Ureter (tissue), 1 donor: Measurements from ENCODE around the gene METTL24. TPM values are rescaled to one million over a fixed set of nuclear protein-coding genes. Genes with fewer than 3 reads are reported as not detected.
"Not testable (repeated sequence)": the region's sequence is repeated elsewhere in the genome, so short reads cannot be mapped to it uniquely, and the experiment has no call there.

Source experiments
- DNase-seq: peaks from one replicate; pipeline ENCODE4 v3.0.0-alpha.2; 2020; ENCODE audit warnings: low spot score
- total RNA-seq: library from RNA; stranded (reverse); gene quantifications from one replicate; pipeline ENCODE4 v1.2.4, GENCODE V29; 2023
- donor health status: DM: yes; HTN: yes; CAD: no.

METTL24 gene
- total RNA-seq, 1 donor from 2014 or later = 8.1 TPM

GRCh38 chr6:110360676-110361075 is 2.5 kb upstream of the METTL24 start:
- no peak for DNase-seq

DNA sequence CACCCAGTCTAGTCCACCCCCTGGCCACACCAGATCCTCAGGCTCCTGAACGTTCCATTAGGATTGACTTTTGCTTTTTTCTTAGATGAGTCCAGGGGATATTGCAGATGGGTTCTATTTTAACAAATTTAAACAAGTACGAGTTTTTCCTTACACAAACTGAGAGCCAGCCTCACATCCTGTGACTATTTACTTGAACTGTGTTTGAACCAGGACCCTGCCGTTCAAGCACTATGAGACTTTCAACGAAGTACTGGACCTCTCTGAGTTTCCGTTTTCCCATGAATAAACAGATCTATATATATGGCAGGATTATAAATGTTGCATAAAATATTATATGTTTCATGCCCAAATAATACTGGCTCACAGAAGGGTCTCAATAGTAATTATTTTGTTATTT is 1.4 kb upstream of the METTL24 start:
- DNase-seq = no peak

DNA sequence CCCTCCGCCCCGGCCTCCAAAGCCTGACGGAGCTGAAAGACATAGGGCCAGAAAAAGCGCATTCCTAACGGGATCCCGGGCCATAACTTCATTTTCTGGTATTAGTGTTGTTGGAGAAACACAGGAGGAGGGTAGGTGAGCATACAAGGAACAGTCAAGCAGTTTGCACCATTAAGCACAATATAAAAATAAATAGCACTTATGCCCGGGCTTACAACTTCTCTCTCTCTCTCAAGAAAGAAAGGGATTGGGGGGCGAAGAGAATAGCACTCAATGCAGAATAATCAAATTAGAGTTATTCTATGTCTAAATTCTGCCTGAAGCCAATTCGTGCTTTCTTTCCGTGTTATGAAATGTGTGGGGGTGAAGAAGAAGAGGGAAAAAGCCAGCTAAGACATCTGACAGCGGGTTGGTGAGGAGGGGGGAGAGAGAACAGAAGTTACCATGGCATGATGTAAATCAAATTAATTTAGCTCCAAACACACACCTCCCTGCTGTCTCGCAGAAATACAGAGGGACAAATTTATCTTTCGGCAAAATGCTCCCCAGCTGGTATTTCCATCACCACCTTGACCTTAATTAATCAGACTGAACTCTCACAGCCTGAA is 508 bp upstream of the METTL24 start:
- no peak for DNase-seq

GRCh38 chr6:110357298-110357663 is 868 bp downstream of the METTL24 start:
- no peak for DNase-seq

DNA sequence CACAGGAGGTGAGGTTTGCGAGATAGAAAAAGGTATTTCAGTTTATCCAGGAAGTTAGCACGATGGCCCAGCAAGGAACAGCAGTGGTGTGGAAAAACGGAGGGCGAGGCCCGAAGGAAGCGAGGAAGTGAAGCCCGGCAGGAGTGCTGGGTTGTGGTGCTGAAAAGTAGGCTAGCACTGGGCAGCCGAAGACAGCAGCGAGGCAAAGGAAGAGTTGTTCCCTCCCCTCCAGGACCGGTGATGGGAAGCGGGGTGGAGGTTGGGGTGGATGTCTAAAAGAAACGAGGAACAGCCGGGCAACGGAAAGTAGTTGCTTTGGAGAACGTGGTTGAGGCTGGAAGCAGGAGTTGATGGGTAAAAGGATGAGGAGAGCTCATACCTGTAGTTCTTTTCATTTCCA is 1.4 kb downstream of the METTL24 start:
- no peak for DNase-seq

GRCh38 chr6:110355727-110356126 is 2.4 kb downstream of the METTL24 start:
- DNase-seq = no peak

- no peak for DNase-seq
Observed at GRCh38 chr6:110355022-110355421, 3.1 kb downstream of the METTL24 start.

- no peak for DNase-seq
Observed at GRCh38 chr6:110354153-110354552, 4.0 kb downstream of the METTL24 start.

- no peak for DNase-seq
Observed at GRCh38 chr6:110353457-110354001, 4.6 kb downstream of the METTL24 start.

DNA sequence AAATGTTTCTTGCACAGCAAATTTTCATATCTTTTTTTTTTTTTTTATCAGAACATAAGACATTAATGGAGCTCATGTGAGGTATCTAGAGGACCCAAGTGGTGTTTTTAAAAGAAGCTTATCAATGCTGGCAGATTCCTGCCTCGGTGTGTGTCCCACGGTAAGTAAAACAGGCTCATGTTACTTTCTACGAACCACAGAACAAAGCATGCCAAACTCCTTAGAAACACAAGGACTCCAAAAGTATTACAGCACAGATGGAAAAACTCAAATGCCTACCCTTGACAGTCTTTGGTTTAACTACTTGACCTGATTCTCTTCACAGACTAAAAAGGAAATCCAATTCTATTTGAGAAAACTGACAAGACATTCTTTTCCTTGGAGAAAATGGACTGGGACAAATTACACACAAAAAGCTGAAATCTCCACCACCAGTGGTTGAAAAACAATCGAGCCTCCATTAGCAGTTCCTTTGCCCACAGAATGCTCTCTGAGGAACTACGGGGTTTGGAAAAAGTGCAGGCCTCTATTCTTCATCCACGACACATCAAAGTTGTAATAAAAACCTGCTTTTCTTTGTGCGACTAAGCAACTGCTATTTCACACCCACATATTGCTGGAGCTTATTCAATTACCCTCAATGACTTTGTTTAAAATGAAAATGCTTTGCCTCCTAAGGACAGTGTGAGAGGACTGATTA is 5.4 kb downstream of the METTL24 start:
- DNase-seq = no peak

- no peak for DNase-seq
Observed at GRCh38 chr6:110351986-110352385, 6.2 kb downstream of the METTL24 start.

- DNase-seq = no peak
Observed at GRCh38 chr6:110351546-110351945, 6.6 kb downstream of the METTL24 start.

DNA sequence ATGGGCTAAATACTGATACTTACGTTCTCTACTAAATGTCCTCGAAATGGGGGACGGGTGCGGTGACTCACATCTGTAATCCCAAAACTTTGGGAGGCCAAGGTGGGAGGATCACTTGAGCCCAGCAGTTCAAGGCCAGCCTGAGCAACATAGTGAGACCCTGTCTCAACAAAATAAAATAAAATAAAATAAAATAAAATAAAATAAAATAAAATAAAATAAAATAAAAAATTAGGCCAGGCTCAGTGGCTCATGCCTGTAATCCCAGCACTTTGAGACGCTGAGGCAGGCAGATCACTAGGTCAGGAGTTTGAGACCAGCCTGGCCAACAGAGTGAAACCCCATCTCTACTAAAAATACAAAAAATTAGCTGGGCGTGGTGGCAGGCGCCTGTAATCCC is 7.6 kb downstream of the METTL24 start:
- DNase-seq = not testable (repeated sequence)

- no peak for DNase-seq
Observed at GRCh38 chr6:110348961-110349690, 9.0 kb downstream of the METTL24 start.

DNA sequence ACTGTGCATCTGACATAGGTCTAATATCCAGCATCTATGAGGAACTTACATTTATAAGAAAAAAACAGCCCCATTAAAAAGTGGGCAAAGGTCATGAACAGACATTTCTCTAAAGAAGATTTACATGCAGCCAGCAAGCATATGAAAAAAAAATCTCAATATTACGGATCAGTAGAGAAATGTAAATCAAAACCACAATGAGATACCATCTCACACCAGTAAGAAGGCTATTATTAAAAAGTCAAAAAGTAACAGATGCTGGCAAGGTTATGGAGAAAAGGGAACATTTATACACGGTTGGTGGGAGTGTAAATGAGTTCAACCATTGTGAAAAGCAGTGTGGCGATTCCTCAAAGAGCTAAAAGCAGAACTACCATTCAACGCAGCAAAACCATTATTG is 13.1 kb downstream of the METTL24 start:
- no peak for DNase-seq

DNA sequence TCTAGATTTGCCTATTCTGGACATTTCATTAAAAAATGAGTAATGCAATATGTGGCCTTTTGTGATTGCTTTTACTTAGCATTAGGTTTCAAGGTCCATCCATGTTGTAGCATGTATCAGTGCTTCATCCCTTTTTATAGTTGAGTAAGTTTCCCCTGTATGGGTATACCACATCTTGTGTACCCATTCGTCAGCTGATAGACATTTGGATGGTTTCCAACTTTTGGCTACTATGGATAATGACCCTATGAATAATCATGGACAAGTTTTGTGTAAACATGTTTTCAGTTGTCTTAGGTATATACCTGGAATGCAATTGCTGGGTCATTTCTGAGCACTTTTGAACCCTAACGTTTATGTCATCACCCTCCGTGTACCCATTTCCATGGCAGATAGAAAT is 15.4 kb downstream of the METTL24 start:
- DNase-seq = no peak

- no peak for DNase-seq
Observed at GRCh38 chr6:110341663-110342596, 16.2 kb downstream of the METTL24 start.

DNA sequence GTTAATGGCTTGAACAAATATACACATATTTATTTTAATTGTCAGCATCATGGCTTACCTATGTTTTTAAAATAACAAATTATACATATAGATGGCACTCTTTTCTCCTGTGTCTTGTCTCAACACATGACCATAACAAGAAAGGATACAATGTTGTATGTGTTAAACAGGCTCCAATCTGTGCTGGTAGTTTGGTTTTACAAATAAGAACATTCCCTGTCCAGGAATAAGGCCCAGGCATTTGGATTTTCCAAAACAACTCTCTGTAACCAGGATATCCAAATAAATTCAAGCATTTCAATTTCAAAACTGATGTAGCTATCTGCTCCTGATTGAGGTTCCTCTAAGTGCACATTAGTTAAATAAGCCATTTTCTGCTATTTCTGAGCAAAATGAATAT is 17.1 kb downstream of the METTL24 start:
- DNase-seq = no peak

- DNase-seq = no peak
Observed at GRCh38 chr6:110340392-110340965, 17.7 kb downstream of the METTL24 start.

- DNase-seq = no peak
Observed at GRCh38 chr6:110338820-110339470, 19.2 kb downstream of the METTL24 start.

DNA sequence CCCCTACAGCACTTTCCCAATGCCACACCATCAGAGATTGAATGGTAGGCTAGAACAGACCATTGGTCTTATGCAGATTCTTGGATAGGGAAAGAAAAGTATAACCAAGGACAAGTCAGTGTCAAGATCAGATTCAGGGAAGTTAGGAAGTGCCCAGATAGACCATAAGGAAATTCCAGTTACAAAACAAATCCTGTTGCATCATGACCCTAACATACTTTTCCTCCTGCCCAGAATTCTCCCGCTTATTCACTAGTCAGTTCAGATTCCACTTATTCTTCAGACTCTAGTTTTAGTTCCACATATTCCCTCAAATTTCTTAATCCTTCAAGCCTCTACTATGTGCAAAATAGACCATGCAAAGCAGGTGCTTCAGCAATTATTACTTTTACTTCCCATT is 20.7 kb downstream of the METTL24 start:
- DNase-seq = no peak
